Natural killer cell (primary cell): ENCODE measurements around the gene SELENON. TPM values are rescaled to one million over a fixed set of nuclear protein-coding genes. Genes with fewer than 3 reads are reported as not detected.

Experiments used
- ATAC-seq, 3 donors: fragments of 150-1000 bp in 2 of 3; fragments of 200-7000 bp in 1 of 3; cut with Tn5 transposase; 1 replicate in 1 of 3; 2 replicates in 2 of 3; pipeline ENCODE4 v1.10.0; 2021; ENCODE audit warnings: mild to moderate bottlenecking in 2 of 3, moderate library complexity in 2 of 3
- DNase-seq, 2 donors: peaks; one replicate each; pipeline versions ENCODE4 v3.0.0 to v3.0.0-alpha.2; 2013 to 2021; ENCODE audit warnings: mixed read lengths in 1 of 2
- H3K27ac ChIP-seq: one replicate; pipeline ENCODE4 v1.5.1; 2013; ENCODE audit warnings: mild to moderate bottlenecking, low read length
- H3K27me3 ChIP-seq: one replicate; pipeline ENCODE4 v1.6.1; 2013; ENCODE audit warnings: low read length; ENCODE audit not compliant: control insufficient read depth, insufficient read depth
- H3K36me3 ChIP-seq: one replicate; pipeline ENCODE4 v1.6.1; 2013; ENCODE audit warnings: low read length; ENCODE audit not compliant: control insufficient read depth, insufficient read depth
- H3K4me1 ChIP-seq: one replicate; pipeline ENCODE4 v1.6.1; 2013; ENCODE audit warnings: low read length; ENCODE audit not compliant: control insufficient read depth, insufficient read depth
- H3K4me3 ChIP-seq: one replicate; pipeline ENCODE4 v1.5.1; 2013; ENCODE audit warnings: low read length
- H3K9me3 ChIP-seq: one replicate; pipeline ENCODE4 v1.6.1; 2013; ENCODE audit warnings: low read length; ENCODE audit not compliant: control insufficient read depth, insufficient read depth
- H3K27ac Mint-ChIP-seq, 2 donors: one replicate each; pipeline ENCODE4 v1.8.0; 2022; ENCODE audit warnings: mild to moderate bottlenecking in 2 of 2, mixed read lengths in 2 of 2, moderate library complexity in 1 of 2
- H3K27me3 Mint-ChIP-seq, 2 donors: one replicate each; pipeline ENCODE4 v1.8.0; 2022; ENCODE audit warnings: low read depth in 2 of 2, mixed read lengths in 2 of 2
- H3K36me3 Mint-ChIP-seq: one replicate; pipeline ENCODE4 v1.8.0; 2022; ENCODE audit warnings: mixed read lengths
- H3K4me1 Mint-ChIP-seq, 2 donors: one replicate each; pipeline ENCODE4 v1.8.0; 2022; ENCODE audit warnings: mixed read lengths in 2 of 2
- H3K4me3 Mint-ChIP-seq: one replicate; pipeline ENCODE4 v1.8.0; 2022; ENCODE audit warnings: mild to moderate bottlenecking, moderate library complexity, mixed read lengths
- H3K9me3 Mint-ChIP-seq, 2 donors: one replicate each; pipeline ENCODE4 v1.8.0; 2022; ENCODE audit warnings: mixed read lengths in 2 of 2
- WGBS: methylation state at CpG from one replicate; pipeline ENCODE4 v1.1.7; 2013; ENCODE audit warnings: missing lambda C conversion rate; ENCODE audit not compliant: insufficient coverage; 5-methylcytosine and 5-hydroxymethylcytosine counted together
- intact Hi-C: fragments of 100-400 bp; cut with micrococcal nuclease; formaldehyde crosslinking; loops from one replicate; pipeline ENCODE4 v1.14.2; 2022
- total RNA-seq, 4 donors: library from RNA; stranded (reverse); fragments of 120-200 nt in 1 of 4; gene quantifications; one replicate each; pipeline versions ENCODE4 v1.2.3 to v1.2.4, GENCODE V29; 2013 to 2022
- TF ChIP-seq, protein P1 (sequence below): fragments of 200-600 bp; IDR thresholded peaks from one replicate; pipeline ENCODE4 v1.8.0; 2022; ENCODE audit warnings: antibody characterized with exemption

The SELENON gene
- total RNA-seq, 3 donors from 2014 or later (not counting 1 experiment from before 2014, with no cell fraction given) = 9.7 to 16.4 (median 11.1) TPM

DNA sequence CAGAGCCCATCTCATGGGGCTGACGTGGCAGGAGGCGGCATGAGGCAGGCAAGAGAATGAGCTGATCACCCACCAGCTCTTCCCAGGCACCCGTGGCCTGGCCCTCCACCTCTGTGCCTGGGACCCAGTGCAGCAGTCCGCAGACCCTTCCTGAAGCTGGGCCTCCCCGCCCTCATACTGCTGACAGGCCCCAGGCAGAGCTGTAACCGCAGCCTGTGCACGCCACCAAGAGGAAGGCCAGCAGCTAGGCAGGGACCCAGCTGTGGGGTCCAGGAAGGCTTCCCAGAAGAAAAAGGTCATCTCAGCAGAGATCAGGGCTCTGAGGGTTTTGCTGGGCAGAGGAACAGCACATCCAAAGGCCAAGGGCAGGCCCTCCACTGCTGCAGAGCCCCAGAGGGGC lies 9.9 kb downstream of the SELENON start:
- no peak overlapping the region for H3K27ac Mint-ChIP-seq
- Histone ChIP-seq H3K27me3 (no peaks in the 10 kb centered on the region), H3K36me3 (no peaks in the 10 kb centered on the region), H3K9me3 (no peaks in the 10 kb centered on the region), H3K4me3 (no peak overlapping the region), H3K27ac (no peak overlapping the region), H3K4me1 (peaks cover 15% of the 10 kb centered on the region)
- no peak for DNase-seq
- no peak overlapping the region for H3K4me3 Mint-ChIP-seq
- intact Hi-C loops = loop anchor here (5.0 kb wide), 1 partner anchor 308 kb away; no protein-coding TSS in a partner anchor
- TF ChIP-seq, protein P1, sequence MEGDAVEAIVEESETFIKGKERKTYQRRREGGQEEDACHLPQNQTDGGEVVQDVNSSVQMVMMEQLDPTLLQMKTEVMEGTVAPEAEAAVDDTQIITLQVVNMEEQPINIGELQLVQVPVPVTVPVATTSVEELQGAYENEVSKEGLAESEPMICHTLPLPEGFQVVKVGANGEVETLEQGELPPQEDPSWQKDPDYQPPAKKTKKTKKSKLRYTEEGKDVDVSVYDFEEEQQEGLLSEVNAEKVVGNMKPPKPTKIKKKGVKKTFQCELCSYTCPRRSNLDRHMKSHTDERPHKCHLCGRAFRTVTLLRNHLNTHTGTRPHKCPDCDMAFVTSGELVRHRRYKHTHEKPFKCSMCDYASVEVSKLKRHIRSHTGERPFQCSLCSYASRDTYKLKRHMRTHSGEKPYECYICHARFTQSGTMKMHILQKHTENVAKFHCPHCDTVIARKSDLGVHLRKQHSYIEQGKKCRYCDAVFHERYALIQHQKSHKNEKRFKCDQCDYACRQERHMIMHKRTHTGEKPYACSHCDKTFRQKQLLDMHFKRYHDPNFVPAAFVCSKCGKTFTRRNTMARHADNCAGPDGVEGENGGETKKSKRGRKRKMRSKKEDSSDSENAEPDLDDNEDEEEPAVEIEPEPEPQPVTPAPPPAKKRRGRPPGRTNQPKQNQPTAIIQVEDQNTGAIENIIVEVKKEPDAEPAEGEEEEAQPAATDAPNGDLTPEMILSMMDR = no peak
- H3K27me3 Mint-ChIP-seq = no peaks in the 10 kb centered on the region
- H3K36me3 Mint-ChIP-seq = no peaks in the 10 kb centered on the region
- ATAC-seq = no peak
- WGBS = 84% methylated on average over 7 of the region's 7 CpGs
- no peaks in the 10 kb centered on the region for H3K9me3 Mint-ChIP-seq
- H3K4me1 Mint-ChIP-seq = peaks cover 0 to 2% of the 10 kb centered on the region in 2 donors

DNA sequence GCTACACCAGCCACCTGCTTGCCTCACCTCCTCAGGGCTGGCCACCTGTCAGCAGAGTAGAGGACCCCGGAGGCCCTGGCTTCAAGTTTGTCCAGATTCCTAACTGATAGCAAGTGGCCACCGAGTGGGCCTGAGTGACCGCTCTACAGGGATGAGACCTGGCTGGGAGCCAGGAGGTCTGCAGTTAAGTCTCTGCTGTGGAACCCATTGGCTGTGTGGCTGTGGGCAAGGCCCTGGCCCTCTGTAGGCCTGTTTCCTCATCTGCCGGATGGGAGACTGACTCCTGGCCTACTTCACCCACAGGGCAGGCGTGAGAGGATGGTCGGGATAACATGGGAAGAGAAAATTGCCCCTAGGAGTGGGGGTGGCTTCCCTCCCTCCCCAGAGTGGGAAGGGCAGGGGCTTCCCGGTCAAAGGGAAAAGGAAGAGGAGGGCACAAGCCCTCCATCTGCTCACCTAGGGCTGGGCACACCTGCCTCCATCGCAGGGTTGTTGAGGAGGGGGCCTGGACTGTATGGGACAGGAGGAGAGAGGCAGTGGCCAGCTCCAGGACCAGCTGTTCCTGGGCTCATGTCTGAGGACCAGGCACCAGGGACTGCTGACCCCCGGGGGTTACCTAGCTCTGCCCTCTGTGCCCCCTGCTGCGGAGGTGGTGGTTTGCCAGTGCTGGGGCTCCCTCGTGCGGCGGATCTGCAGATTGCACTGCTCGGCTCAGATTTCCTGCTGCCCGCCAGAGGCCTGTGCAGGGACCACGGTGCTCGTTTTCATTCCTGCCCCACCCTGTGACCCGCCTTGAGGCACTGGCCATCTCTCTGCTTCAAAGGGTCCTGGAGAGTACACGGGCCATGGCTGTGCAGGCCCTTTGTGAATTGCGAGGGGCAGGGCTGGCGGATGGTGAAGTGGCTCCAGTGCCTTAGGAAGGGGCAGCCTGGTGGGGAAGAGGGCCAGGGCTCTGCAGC lies 10.6 kb downstream of the SELENON start:
- Histone ChIP-seq H3K4me1 (peaks cover 15% of the 10 kb centered on the region), H3K4me3 (no peak overlapping the region), H3K9me3 (no peaks in the 10 kb centered on the region), H3K36me3 (no peaks in the 10 kb centered on the region), H3K27ac (no peak overlapping the region), H3K27me3 (no peaks in the 10 kb centered on the region)
- H3K4me3 Mint-ChIP-seq = no peak overlapping the region
- no peaks in the 10 kb centered on the region for H3K36me3 Mint-ChIP-seq
- no peak overlapping the region for H3K27ac Mint-ChIP-seq
- no peaks in the 10 kb centered on the region for H3K9me3 Mint-ChIP-seq
- H3K27me3 Mint-ChIP-seq = no peaks in the 10 kb centered on the region
- intact Hi-C loops = loop anchor here (5.0 kb wide), 1 partner anchor 308 kb away; no protein-coding TSS in a partner anchor
- peaks cover 0 to 5% of the 10 kb centered on the region in 2 donors for H3K4me1 Mint-ChIP-seq
- DNase-seq (peak; percentile 82 to 88), ATAC-seq (peak; percentile 84 to 99 (median 97))
- 34% methylated on average over 18 of the region's 21 CpGs for WGBS
- TF ChIP-seq, protein P1 = peak; percentile 93

DNA sequence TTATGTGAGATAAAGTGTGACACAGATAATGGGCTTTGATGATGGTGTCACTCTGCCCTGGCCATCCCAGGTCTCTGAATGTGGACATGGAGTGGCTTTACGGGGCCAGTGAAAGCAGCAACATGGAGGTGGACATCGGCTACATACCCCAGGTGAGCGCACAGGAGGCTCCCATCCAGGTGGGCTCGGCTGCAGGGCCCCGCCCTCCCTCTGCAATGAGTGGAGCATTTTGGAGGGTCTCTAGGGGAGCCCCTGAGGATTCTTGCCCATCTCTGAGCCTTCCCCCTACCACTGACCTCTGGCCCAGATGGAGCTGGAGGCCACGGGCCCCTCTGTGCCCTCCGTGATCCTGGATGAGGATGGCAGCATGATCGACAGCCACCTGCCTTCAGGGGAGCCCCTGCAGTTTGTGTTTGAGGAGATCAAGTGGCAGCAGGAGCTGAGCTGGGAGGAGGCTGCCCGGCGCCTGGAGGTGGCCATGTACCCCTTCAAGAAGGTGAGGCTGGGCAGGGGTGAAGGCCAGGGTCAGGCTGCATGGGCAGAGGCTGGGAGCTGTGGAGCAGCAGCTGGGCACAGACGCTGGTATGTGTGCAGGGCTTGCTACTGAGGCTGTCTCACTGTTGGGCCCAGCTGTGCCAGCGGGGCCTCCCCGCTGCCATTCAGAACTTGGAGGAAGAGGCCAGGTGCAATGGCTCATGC lies 11.5 kb downstream of the SELENON start:
- Histone ChIP-seq H3K27me3 (no peaks in the 10 kb centered on the region), H3K36me3 (no peaks in the 10 kb centered on the region), H3K9me3 (no peaks in the 10 kb centered on the region), H3K4me1 (peaks cover 15% of the 10 kb centered on the region), H3K4me3 (no peak overlapping the region), H3K27ac (no peak overlapping the region)
- Mint-ChIP-seq H3K27ac (no peak overlapping the region), H3K4me1 (peaks cover 0 to 5% of the 10 kb centered on the region in 2 donors), H3K9me3 (no peaks in the 10 kb centered on the region), H3K4me3 (no peak overlapping the region), H3K36me3 (no peaks in the 10 kb centered on the region), H3K27me3 (no peaks in the 10 kb centered on the region)
- ATAC-seq (no peak), DNase-seq (no peak)
- WGBS = 94% methylated on average over 13 of the region's 13 CpGs
- intact Hi-C loops = loop anchor here (5.0 kb wide), 1 partner anchor 309 kb away; no protein-coding TSS in a partner anchor
- TF ChIP-seq, protein P1 = no peak
